Panc1 (cell line): ENCODE measurements around the gene C10orf105.

Experiments
- POLR2AphosphoS5 ChIP-seq: IDR thresholded peaks from 2 replicates; pipeline ENCODE4 v1.6.1; 2012; ENCODE audit warnings: mild to moderate bottlenecking, low read depth, low read length, moderate library complexity
- SIN3A ChIP-seq: IDR thresholded peaks from 2 replicates; pipeline ENCODE4 v1.6.1; 2012; ENCODE audit warnings: low read depth, mild to moderate bottlenecking, low read length, moderate library complexity, borderline replicate concordance; ENCODE audit not compliant: insufficient read depth
- TCF7L2 ChIP-seq: IDR thresholded peaks from 2 replicates; pipeline ENCODE4 v1.6.1; 2011; ENCODE audit warnings: mild to moderate bottlenecking, low read depth, low read length, inconsistent platforms
- TF ChIP-seq, protein P1 (sequence below): fragments of 450-650 bp; IDR thresholded peaks from 2 replicates; pipeline ENCODE4 v1.5.1; 2017; ENCODE audit warnings: mild to moderate bottlenecking
- TF ChIP-seq, protein P2 (sequence below), 2 experiments: IDR thresholded peaks; 2 replicates each; pipeline ENCODE4 v1.6.1; 2011 to 2012; ENCODE audit warnings: low read depth in 2 of 2, control low read depth in 1 of 2, low read length in 1 of 2, mild to moderate bottlenecking in 1 of 2, moderate library complexity in 1 of 2; ENCODE audit not compliant: insufficient read depth in 1 of 2

DNA sequence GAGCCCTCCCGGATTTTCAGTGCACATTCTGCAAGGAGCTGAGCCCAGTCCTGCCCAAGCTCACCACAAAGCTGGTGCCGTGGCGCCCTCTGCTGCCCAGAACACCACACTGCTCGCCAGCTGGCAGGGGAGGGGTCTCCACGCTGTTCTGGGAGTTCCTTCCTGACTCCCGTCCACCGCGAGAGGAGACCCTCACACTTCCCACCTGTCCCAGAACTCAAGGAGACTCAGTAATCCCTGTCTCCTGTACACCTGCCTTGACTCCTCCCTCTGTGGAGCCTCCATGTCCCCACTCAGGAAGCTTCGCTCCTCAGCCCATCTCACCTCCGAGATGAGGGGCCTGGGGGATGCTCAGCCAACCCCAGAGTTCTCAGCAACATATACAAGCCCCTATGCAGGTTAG lies 11.3 kb downstream of the C10orf105 start:
- TF ChIP-seq, protein P1, sequence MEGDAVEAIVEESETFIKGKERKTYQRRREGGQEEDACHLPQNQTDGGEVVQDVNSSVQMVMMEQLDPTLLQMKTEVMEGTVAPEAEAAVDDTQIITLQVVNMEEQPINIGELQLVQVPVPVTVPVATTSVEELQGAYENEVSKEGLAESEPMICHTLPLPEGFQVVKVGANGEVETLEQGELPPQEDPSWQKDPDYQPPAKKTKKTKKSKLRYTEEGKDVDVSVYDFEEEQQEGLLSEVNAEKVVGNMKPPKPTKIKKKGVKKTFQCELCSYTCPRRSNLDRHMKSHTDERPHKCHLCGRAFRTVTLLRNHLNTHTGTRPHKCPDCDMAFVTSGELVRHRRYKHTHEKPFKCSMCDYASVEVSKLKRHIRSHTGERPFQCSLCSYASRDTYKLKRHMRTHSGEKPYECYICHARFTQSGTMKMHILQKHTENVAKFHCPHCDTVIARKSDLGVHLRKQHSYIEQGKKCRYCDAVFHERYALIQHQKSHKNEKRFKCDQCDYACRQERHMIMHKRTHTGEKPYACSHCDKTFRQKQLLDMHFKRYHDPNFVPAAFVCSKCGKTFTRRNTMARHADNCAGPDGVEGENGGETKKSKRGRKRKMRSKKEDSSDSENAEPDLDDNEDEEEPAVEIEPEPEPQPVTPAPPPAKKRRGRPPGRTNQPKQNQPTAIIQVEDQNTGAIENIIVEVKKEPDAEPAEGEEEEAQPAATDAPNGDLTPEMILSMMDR: peak; percentile 94
- TF ChIP-seq POLR2AphosphoS5: no peak
- TF ChIP-seq SIN3A: no peak
- TF ChIP-seq, protein P2, sequence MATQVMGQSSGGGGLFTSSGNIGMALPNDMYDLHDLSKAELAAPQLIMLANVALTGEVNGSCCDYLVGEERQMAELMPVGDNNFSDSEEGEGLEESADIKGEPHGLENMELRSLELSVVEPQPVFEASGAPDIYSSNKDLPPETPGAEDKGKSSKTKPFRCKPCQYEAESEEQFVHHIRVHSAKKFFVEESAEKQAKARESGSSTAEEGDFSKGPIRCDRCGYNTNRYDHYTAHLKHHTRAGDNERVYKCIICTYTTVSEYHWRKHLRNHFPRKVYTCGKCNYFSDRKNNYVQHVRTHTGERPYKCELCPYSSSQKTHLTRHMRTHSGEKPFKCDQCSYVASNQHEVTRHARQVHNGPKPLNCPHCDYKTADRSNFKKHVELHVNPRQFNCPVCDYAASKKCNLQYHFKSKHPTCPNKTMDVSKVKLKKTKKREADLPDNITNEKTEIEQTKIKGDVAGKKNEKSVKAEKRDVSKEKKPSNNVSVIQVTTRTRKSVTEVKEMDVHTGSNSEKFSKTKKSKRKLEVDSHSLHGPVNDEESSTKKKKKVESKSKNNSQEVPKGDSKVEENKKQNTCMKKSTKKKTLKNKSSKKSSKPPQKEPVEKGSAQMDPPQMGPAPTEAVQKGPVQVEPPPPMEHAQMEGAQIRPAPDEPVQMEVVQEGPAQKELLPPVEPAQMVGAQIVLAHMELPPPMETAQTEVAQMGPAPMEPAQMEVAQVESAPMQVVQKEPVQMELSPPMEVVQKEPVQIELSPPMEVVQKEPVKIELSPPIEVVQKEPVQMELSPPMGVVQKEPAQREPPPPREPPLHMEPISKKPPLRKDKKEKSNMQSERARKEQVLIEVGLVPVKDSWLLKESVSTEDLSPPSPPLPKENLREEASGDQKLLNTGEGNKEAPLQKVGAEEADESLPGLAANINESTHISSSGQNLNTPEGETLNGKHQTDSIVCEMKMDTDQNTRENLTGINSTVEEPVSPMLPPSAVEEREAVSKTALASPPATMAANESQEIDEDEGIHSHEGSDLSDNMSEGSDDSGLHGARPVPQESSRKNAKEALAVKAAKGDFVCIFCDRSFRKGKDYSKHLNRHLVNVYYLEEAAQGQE (IDR thresholded peaks at IDR 0.05; ENCODE audit: insufficient read depth in 1 of 2, low read depth in 2 of 2, low read length in 1 of 2): no peak
- no peak for TF ChIP-seq TCF7L2
